Stimulated activated CD4-positive, alpha-beta T cell treated with anti-CD3 and anti-CD28 coated beads, TNF-alpha, amount 100 ng/mL, for 24 hours (primary cell): ENCODE results near the gene SUSD2.
"Not testable (repeated sequence)": the region's sequence is repeated elsewhere in the genome, so short reads cannot be mapped to it uniquely, and the experiment has no call there.

Experiments used
- DNase-seq, 3 experiments: peaks; one replicate each; pipeline ENCODE4 v3.0.0-alpha.2; 2020; ENCODE audit warnings: low read depth in 3 of 3

SUSD2 gene, protein sequence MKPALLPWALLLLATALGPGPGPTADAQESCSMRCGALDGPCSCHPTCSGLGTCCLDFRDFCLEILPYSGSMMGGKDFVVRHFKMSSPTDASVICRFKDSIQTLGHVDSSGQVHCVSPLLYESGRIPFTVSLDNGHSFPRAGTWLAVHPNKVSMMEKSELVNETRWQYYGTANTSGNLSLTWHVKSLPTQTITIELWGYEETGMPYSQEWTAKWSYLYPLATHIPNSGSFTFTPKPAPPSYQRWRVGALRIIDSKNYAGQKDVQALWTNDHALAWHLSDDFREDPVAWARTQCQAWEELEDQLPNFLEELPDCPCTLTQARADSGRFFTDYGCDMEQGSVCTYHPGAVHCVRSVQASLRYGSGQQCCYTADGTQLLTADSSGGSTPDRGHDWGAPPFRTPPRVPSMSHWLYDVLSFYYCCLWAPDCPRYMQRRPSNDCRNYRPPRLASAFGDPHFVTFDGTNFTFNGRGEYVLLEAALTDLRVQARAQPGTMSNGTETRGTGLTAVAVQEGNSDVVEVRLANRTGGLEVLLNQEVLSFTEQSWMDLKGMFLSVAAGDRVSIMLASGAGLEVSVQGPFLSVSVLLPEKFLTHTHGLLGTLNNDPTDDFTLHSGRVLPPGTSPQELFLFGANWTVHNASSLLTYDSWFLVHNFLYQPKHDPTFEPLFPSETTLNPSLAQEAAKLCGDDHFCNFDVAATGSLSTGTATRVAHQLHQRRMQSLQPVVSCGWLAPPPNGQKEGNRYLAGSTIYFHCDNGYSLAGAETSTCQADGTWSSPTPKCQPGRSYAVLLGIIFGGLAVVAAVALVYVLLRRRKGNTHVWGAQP

DNA sequence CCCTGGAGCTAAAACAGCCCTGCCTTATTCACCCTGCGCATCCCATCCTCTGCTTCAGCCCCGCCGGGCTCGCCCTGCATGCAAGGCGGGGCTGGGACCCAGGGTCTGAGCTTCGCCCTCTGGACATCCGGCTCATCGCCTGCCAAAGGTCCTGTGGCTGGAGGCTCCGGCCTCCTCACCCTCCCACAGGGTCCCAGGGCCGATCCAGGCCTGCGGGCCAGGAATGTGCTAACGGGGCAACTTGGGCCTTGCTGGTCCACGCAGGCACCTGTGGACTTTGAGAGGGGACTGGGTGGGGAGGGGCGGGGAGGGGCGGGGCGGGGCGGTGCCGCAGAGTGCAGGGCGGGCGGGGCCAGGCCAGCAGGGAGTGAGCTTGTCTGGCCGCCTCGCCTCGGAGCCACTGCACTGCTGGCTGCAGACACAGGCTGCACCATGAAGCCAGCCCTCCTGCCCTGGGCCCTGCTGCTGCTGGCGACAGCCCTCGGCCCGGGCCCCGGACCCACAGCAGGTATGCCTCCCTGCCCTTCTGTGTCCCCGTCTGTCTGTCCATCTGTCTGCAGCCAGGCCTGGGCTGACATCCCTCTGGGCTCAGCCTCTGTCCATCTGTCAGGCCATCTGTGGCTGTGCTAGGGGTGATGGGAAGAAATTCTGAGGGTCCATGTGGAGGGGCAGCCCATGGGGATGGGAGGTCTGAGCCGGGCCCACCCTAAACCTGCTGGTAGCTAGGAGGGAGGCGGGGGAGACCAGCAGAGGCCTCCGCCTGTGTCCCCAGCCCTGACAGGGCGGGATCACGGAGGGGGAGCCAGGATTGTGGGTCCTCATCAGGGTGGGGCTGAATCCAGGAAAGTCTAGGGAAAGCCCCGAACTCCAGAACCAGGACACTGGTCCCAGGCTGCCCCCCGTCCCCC lies at the start of gene SUSD2:
Gene SUSD2, plus strand, starts transcription at position 400 of the 908 bp plus-strand sequence. Its CDS starts 33 bp downstream, at position 433.
- no peak for DNase-seq

GRCh38 chr22:24133187-24133965 lies 47.9 kb upstream of the SUSD2 start:
- no peak for DNase-seq

- peak in 2 of 3 experiments; percentile 42 to 64 for DNase-seq
These were observed 47.0 kb upstream of the SUSD2 start for GRCh38 chr22:24134090-24134846.

DNA sequence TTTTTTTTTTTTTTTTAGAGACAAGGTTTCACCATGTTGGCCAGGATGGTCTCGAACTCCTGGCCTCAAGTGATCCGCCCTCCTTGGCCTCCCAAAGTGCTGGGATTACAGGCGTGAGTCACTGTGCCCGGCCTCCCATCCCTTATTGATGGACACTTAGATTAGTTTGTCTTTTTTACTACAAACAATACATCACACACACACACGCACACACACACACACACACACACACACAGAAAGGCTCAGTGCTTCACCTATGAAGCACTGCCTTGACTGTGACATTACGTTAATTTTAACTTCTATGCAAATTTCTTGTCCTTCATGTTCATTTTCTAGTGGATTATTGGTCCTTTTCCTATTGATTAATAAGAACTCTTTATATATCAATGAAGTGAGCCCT lies 44.8 kb upstream of the SUSD2 start:
- DNase-seq: not testable (repeated sequence)

DNA sequence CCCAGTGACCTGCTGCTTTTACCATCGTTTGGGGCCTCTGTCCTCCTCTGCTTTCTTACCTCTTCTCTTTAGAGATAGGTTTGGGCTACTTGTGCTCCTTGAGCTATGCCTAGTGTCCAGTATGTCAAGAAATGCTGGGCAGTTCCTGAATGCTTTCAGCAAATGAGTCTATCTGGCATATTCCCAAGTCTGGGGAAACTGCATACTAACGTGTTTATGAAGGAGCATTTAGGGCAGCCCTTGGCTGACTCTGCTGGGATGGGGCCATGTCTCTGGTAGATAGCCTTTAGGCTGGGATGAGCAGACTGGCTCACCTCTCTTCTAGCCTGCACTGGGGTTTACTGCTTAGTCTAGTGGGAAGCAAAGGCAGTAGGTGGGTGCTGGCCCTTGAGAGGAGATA lies 43.7 kb upstream of the SUSD2 start:
- no peak for DNase-seq

GRCh38 chr22:24138649-24139420 lies 42.5 kb upstream of the SUSD2 start:
- no peak for DNase-seq

DNA sequence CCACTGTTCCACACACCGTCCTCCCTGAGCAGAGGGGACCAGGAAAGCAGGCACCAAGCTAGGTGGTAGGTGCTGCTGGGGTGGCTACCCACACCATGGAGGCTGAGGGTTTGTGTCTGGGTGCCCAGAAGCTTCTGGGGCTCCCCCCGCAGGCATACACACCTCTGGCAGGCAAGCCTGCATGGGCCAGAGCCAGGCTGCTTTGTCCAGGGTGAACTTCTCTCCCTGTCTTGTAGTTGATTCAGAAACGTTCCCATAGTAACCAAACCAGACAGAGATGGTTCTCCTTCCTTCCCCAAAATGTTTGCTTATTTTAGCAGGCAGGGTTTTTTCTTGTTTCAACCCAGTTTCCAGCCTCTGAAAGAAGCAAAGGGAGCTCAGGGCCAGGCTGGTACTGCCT lies 40.9 kb upstream of the SUSD2 start:
- no peak for DNase-seq

DNA sequence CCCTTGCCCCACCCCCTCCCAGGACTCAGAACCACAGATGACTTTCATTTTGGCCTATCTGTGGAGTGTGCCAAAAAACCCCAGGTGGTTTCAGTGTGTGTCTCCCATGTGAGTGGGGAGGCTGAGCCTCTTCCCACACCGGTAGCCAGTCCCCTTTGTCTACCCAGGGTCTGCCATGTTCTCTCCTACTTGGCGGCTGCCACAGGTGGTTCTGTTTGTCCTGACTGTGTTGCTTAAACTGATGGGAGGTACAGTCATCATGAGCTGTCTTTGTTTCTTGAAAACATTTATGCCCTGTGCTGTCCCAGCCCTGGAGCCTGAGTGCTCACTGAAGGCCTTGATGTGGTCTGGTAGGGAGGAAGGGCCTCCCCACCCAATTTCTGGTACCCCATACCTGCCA lies 39.7 kb upstream of the SUSD2 start:
- DNase-seq: peak in 1 of 3 experiments; percentile 21

GRCh38 chr22:24142241-24142640 lies 39.0 kb upstream of the SUSD2 start:
- DNase-seq: no peak

GRCh38 chr22:24142831-24143230 lies 38.5 kb upstream of the SUSD2 start:
- no peak for DNase-seq

DNA sequence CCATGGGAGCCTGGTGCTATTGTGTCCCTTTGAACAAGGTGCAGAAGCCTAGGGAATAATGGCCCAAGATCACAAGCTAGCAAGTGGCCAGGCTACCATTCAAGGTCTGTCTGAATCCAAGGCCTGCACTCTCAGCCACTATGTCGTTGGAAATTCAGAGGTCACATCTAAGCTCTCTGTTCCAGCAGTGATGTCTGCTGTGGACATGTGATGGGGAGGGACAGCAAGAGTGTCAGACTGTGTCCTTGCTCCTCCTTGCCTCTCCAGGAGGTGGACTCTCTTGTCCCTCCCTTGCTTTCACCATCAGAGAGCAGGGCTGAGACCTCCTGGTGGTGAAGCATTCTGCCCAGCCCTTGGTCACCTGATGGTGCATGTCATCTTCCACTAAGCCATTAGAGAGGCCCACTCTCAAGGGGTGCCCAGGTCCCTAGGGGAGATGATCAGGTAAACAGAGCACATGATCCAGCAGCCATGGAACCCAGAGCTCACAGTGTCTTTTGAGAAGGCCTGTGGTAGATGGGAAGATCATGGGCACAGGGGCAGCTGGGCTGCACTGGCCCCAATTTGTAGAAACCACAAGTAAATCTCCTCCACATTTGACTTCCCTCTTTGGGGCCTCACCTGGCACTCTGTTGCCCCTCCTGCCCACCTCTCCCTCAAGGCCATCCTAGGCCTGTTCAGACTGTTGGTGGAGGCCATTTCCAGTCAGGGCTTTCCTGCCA lies 37.1 kb upstream of the SUSD2 start:
- DNase-seq: no peak

- DNase-seq: no peak
These were observed 36.6 kb upstream of the SUSD2 start for GRCh38 chr22:24144778-24145085.

DNA sequence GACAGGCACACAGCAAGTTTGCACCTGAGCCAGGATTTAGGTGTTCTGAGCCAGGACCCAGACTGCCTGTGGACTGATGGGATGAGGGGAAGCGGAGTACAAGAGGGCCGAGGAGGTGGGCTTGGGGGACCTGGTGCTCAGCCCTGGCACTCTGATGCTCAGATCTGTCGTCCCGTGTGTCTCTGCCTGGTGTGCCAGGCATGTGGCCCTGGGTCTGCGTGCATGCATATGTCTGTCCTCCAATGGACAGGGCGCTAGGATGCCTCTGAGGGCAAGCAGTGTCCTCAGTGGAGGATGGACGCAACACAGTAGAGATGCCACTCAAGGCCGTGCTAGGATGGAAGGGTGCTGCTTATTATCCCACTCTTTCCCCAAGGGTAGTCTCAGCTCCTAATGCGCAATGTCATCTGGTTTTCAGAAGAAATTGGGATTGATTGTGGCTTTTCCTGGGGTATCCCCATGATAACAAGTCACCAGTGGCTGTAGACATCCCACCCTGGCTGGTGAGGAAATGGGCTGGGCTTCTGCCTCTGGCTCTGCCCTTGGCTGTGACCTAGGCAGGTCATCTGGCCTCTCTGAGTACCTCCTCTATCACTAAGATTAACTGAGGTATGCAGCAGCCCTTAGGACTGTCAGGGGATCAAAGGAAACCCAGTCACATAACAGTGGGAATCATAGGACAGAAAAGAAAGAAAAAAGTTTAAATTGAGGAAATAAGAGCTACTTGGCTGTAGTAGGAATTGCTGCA lies 35.7 kb upstream of the SUSD2 start:
- DNase-seq: no peak

DNA sequence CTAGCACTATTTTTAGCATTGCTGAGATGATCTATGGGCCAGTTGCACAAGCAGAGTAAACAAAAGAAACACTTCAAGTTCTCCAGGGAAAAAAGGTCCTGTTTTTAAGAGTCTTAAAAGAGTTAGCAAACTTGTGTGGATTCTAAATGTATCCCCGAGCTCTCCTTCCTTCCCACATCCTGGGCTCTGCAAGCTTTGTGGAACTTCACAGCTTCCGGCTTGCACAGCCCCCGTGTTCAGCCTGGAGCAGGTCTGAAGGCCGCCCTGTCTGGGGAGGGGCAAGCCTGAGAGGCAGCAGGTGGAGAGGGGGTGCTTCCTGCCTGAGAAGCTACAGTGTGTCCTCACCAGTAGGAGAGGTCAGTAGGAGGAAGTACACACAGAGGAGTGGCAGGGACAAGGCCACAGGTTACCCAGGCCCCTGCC lies 35.1 kb upstream of the SUSD2 start:
- peak in 1 of 3 experiments; percentile 11 for DNase-seq

- DNase-seq: no peak
These were observed 34.4 kb upstream of the SUSD2 start for GRCh38 chr22:24146791-24147353.

GRCh38 chr22:24147666-24148065 lies 33.6 kb upstream of the SUSD2 start:
- no peak for DNase-seq

DNA sequence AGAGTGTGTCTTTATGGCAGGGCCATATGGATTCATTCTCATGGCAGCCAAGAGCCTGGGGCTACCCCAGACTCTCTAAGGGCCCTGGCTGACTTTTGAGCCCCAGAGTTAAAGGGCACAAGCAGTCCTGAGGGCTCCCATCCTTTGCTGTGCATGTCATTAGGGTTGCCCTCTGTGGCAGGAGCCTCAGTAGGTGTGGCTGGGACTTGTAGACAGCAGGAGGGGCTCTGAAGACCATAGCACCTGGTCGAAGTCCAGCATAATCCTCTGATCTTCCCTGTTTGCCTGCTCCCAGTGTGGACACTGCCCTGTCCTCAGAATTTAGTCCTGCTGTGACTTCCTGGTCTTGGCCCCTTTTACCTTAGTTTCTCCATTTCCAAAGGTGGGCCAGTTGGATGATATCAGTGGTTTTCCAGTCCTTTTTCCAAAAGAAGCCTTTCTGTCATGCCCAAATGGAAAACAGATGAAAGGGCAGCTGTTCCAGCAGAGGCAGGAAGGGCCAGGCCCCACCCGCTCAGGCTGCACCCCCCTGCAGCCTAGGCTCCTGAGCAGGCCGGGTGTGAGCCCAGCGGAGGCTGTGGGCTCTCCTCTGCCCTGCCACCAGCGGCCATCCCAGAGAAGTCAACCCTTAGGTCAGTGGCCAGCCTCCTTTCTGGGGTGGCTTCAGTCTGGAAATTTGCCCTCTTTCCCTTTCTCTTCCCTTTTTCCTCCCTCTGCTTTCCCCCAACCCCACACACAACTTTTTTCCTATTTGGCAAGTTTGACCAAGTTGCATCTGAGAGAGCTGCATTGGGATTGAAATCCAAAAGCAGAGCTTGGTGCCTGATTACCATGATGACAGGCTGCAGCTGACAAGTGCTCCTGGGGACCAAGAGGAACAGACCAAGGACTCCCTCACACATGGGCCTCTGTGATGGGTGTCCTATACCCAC lies 32.8 kb upstream of the SUSD2 start:
- no peak for DNase-seq
